GM18517 (cell line): ENCODE measurements around the gene MED27.

Experiments
- ATAC-seq: cut with Tn5 transposase; IDR thresholded peaks from one replicate; pipeline ENCODE4 v1.9.1; 2021; ENCODE audit warnings: mild to moderate bottlenecking, moderate library complexity; ENCODE audit not compliant: unreplicated experiment

Gene MED27

GRCh38 chr9:131867611-131868192 lies 212.0 kb downstream of the MED27 start:
- ATAC-seq = no peak

- no peak for ATAC-seq
These were observed 214.0 kb downstream of the MED27 start for GRCh38 chr9:131865446-131866195.

- ATAC-seq = no peak
These were observed 215.1 kb downstream of the MED27 start for GRCh38 chr9:131864531-131864930.

- no peak for ATAC-seq
These were observed 216.3 kb downstream of the MED27 start for GRCh38 chr9:131863306-131863896.

- no peak for ATAC-seq
These were observed 217.4 kb downstream of the MED27 start for GRCh38 chr9:131862261-131862660.

GRCh38 chr9:131860430-131860829 lies 219.2 kb downstream of the MED27 start:
- no peak for ATAC-seq

GRCh38 chr9:131858147-131858546 lies 221.5 kb downstream of the MED27 start:
- ATAC-seq = no peak

- no peak for ATAC-seq
These were observed 223.6 kb downstream of the MED27 start for GRCh38 chr9:131856105-131856504.

- ATAC-seq = no peak
These were observed 224.6 kb downstream of the MED27 start for GRCh38 chr9:131854896-131855613.

- no peak for ATAC-seq
These were observed 225.3 kb downstream of the MED27 start for GRCh38 chr9:131854334-131854733.

GRCh38 chr9:131853434-131853833 lies 226.2 kb downstream of the MED27 start:
- ATAC-seq = no peak

GRCh38 chr9:131851414-131851813 lies 228.3 kb downstream of the MED27 start:
- no peak for ATAC-seq

GRCh38 chr9:131849391-131849790 lies 230.3 kb downstream of the MED27 start:
- no peak for ATAC-seq

- ATAC-seq = no peak
These were observed 231.0 kb downstream of the MED27 start for GRCh38 chr9:131848570-131849160.

- no peak for ATAC-seq
These were observed 231.9 kb downstream of the MED27 start for GRCh38 chr9:131847665-131848354.

GRCh38 chr9:131845305-131846298 lies 234.1 kb downstream of the MED27 start:
- no peak for ATAC-seq

- no peak for ATAC-seq
These were observed 234.9 kb downstream of the MED27 start for GRCh38 chr9:131844745-131845118.

- ATAC-seq = no peak
These were observed 235.5 kb downstream of the MED27 start for GRCh38 chr9:131843989-131844744.
